Esophagus squamous epithelium (tissue), 5 donors: ENCODE measurements around the gene MBD5. TPM values are rescaled to one million over a fixed set of nuclear protein-coding genes. Genes with fewer than 3 reads are reported as not detected.

Experiments
- DNase-seq: peaks from one replicate; lab custom pipeline; 2025; lab: John Stamatoyannopoulos, UW
- H3K27ac ChIP-seq, 4 donors: fragments of 200-600 bp; sonication (generic); one replicate each; pipeline ENCODE4 v1.5.1; 2016 to 2019; ENCODE audit warnings: mild to moderate bottlenecking in 1 of 4
- H3K27me3 ChIP-seq, 4 donors: fragments of 200-600 bp; sonication (generic); 1 replicate in 3 of 4; 2 replicates in 1 of 4; pipeline versions ENCODE4 v1.5.1 to v1.6.0; 2017 to 2021; ENCODE audit warnings: antibody characterized with exemption in 1 of 4
- H3K36me3 ChIP-seq, 3 donors: fragments of 200-600 bp; sonication (generic); one replicate each; pipeline ENCODE4 v1.5.1; 2016 to 2019
- H3K4me1 ChIP-seq, 3 donors: fragments of 200-600 bp; sonication (generic); one replicate each; pipeline ENCODE4 v1.5.1; 2017 to 2019
- H3K4me3 ChIP-seq, 4 donors: fragments of 200-600 bp; sonication (generic); 1 replicate in 3 of 4; 2 replicates in 1 of 4; pipeline ENCODE4 v1.5.1; 2016 to 2019; ENCODE audit warnings: mild to moderate bottlenecking in 2 of 4, moderate library complexity in 1 of 4
- H3K9me3 ChIP-seq, 3 donors: fragments of 200-600 bp; sonication (generic); one replicate each; pipeline ENCODE4 v1.5.1; 2016 to 2019
- CTCF ChIP-seq, 6 experiments: fragments of 450-650 bp in 4 of 6; fragments of 200-600 bp in 2 of 6; sonication (generic) in 2 of 6; IDR thresholded peaks; one replicate each; pipeline ENCODE4 v1.5.1; 2016 to 2019; ENCODE audit warnings: antibody characterized with exemption in 6 of 6, mild to moderate bottlenecking in 4 of 6, moderate library complexity in 4 of 6
- POLR2A ChIP-seq, 4 donors: fragments of 450-650 bp; IDR thresholded peaks; one replicate each; pipeline ENCODE4 v1.6.1; 2017; ENCODE audit warnings: antibody characterized with exemption in 4 of 4, mild to moderate bottlenecking in 4 of 4, moderate library complexity in 3 of 4
- WGBS, 2 donors: methylation state at CpG; one replicate each; pipeline ENCODE4 v1.1.5; 2018; 5-methylcytosine and 5-hydroxymethylcytosine counted together
- intact Hi-C: fragments of 100-400 bp; cut with DNase I; formaldehyde crosslinking; loops from one replicate; pipeline ENCODE4 v1.15.0; 2022
- total RNA-seq, 4 donors: library from RNA; depleted of rRNA; stranded (reverse); fragments of >200 nt; gene quantifications; one replicate each; pipeline ENCODE4 v1.1.0, GENCODE V29; 2016
- donor health status: DM: yes; HTN: yes; CAD: no.

Gene MBD5
- total RNA-seq, 4 donors from 2014 or later, result 11.8 to 23.8 (median 14.0) TPM

DNA sequence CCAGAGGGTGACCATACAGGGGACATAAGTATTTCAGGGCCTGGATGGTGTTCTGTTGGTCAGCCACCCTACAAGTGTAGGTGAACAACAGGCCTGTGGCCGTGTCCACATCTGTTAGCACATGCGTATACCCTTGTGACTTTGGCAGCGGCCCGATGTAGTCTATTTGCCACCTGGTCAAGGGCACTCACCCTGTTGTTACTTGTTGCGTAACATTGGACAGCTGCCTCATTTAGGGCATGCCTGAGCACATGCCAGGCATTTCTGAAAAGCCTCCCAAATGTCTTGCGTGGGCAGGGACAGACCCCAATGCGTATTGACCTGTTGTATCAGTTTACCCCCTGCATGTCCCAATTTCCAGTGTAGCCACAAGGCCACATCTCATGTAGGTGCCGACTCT is 235.0 kb downstream of the MBD5 start:
- Histone ChIP-seq H3K27ac (no peak overlapping the region), H3K4me3 (no peak overlapping the region), H3K4me1 (no peaks in the 10 kb centered on the region), H3K27me3 (no peaks in the 10 kb centered on the region), H3K9me3 (peaks cover 0 to 11% (median 0%) of the 10 kb centered on the region in 3 donors), H3K36me3 (peaks cover 0 to 17% (median 0%) of the 10 kb centered on the region in 3 donors)
- DNase-seq, result no peak
- intact Hi-C loops, result no loop called here
- 83 to 90% methylated on average over 7 to 8 of the region's 8 CpGs for WGBS, 2 donors
- no peak for TF ChIP-seq CTCF (IDR thresholded peaks at IDR 0.05)
- no peak for TF ChIP-seq POLR2A (IDR thresholded peaks at IDR 0.05)

DNA sequence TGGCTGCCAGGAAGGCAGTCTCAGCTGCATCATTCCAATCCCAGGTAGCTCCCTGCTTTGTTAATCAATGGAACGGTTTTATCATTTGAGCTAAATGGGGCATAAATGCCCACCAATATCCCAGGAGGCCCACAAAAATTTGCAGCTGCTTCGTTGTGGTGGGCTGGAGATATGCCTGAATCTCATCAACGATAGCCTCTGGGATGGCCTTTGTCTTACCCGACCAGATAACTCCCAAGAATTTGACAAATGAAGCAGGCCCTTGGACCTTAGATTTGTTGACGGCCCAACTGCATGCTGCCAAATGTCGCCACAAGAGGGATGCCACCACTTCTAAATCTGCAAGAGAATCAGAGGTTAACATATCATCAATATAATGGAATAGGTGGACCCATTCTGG is 236.4 kb downstream of the MBD5 start:
- Histone ChIP-seq H3K27me3 (no peaks in the 10 kb centered on the region), H3K27ac (no peak overlapping the region), H3K9me3 (peaks cover 0 to 11% (median 0%) of the 10 kb centered on the region in 3 donors), H3K36me3 (peaks cover 0 to 17% (median 0%) of the 10 kb centered on the region in 3 donors), H3K4me3 (no peak overlapping the region), H3K4me1 (no peaks in the 10 kb centered on the region)
- intact Hi-C loops, result no loop called here
- TF ChIP-seq POLR2A (IDR thresholded peaks at IDR 0.05) (no peak), CTCF (IDR thresholded peaks at IDR 0.05) (no peak)
- WGBS, 2 donors, result 50 to 75% methylated on average over 1 to 6 of the region's 6 CpGs
- DNase-seq, result no peak

- WGBS, 2 donors, result 74 to 75% methylated on average over 10 of the region's 10 CpGs
- Histone ChIP-seq H3K36me3 (peaks cover 0 to 17% (median 0%) of the 10 kb centered on the region in 3 donors), H3K4me3 (no peak overlapping the region), H3K9me3 (peaks cover 0 to 9% (median 0%) of the 10 kb centered on the region in 3 donors), H3K27ac (no peak overlapping the region), H3K27me3 (no peaks in the 10 kb centered on the region), H3K4me1 (no peaks in the 10 kb centered on the region)
- intact Hi-C loops, result no loop called here
- DNase-seq, result no peak
- TF ChIP-seq POLR2A (IDR thresholded peaks at IDR 0.05) (no peak), CTCF (IDR thresholded peaks at IDR 0.05) (no peak)
These were observed 237.2 kb downstream of the MBD5 start for GRCh38 chr2:148258124-148258523.

- DNase-seq, result no peak
- Histone ChIP-seq H3K4me1 (no peaks in the 10 kb centered on the region), H3K36me3 (peaks cover 0 to 14% (median 0%) of the 10 kb centered on the region in 3 donors), H3K27me3 (no peaks in the 10 kb centered on the region), H3K4me3 (no peak overlapping the region), H3K9me3 (no peaks in the 10 kb centered on the region), H3K27ac (no peak overlapping the region)
- intact Hi-C loops, result no loop called here
- WGBS, 2 donors, result 80 to 82% methylated on average over 6 of the region's 6 CpGs
- TF ChIP-seq POLR2A (IDR thresholded peaks at IDR 0.05) (no peak), CTCF (IDR thresholded peaks at IDR 0.05) (no peak)
These were observed 238.8 kb downstream of the MBD5 start for GRCh38 chr2:148259674-148260073.

- no peak for TF ChIP-seq CTCF (IDR thresholded peaks at IDR 0.05)
- no peak for TF ChIP-seq POLR2A (IDR thresholded peaks at IDR 0.05)
- intact Hi-C loops, result no loop called here
- no peak overlapping the region for H3K4me3 ChIP-seq
- no peak for DNase-seq
- no peaks in the 10 kb centered on the region for H3K9me3 ChIP-seq
- 86 to 95% methylated on average over 2 of the region's 2 CpGs for WGBS, 2 donors
- H3K36me3 ChIP-seq, result peaks cover 0 to 5% (median 0%) of the 10 kb centered on the region in 3 donors
- no peaks in the 10 kb centered on the region for H3K4me1 ChIP-seq
- no peak overlapping the region for H3K27ac ChIP-seq
- no peaks in the 10 kb centered on the region for H3K27me3 ChIP-seq
These were observed 243.0 kb downstream of the MBD5 start for GRCh38 chr2:148263890-148264289.
